ENCODE results near the gene HCLS1. TPM values are rescaled to one million over a fixed set of nuclear protein-coding genes. Genes with fewer than 3 reads are reported as not detected.
A peak's percentile ranks its signal among the peaks of the same experiment; 100 is the strongest.

HCLS1 gene
- total RNA-seq, 2 experiments from 2014 or later = 240 to 248 TPM

- CTCF ChIA-PET = interaction anchor here (1.3 kb wide), 1 partner anchor 9 kb away, joined by 3 read pairs; the partner anchor contains the start of gene HCLS1
- no peaks in the 10 kb centered on the region for H3K9me3 Mint-ChIP-seq
- no peaks in the 10 kb centered on the region for H3K27me3 Mint-ChIP-seq (ENCODE audit: low read depth)
- intact Hi-C loops (cut with micrococcal nuclease) = no loop called here
- H3K36me3 Mint-ChIP-seq (ENCODE audit: low read depth) = peaks cover 44% of the 10 kb centered on the region
- H3K4me3 Mint-ChIP-seq = no peak overlapping the region
- peak overlapping the region; percentile 46 for H3K27ac Mint-ChIP-seq
- no peak for DNase-seq
- peaks cover 59% of the 10 kb centered on the region for H3K4me1 Mint-ChIP-seq (ENCODE audit: low read depth)
Observed at GRCh38 chr3:121651684-121652083, 9.0 kb downstream of the HCLS1 start.

GRCh38 chr3:121649645-121650044 lies 11.1 kb downstream of the HCLS1 start:
- Mint-ChIP-seq H3K4me1 (ENCODE audit: low read depth) (peaks cover 45% of the 10 kb centered on the region), H3K27me3 (ENCODE audit: low read depth) (no peaks in the 10 kb centered on the region), H3K27ac (peak overlapping the region; percentile 46), H3K9me3 (no peaks in the 10 kb centered on the region), H3K36me3 (ENCODE audit: low read depth) (peaks cover 39% of the 10 kb centered on the region), H3K4me3 (no peak overlapping the region)
- DNase-seq = no peak
- intact Hi-C loops (cut with micrococcal nuclease) = loop anchor here (1.0 kb wide), 1 partner anchor 11 kb away; the partner anchor contains the start of gene HCLS1
- CTCF ChIA-PET = interaction anchor here (1.3 kb wide), 1 partner anchor 10 kb away, joined by 4 read pairs; no protein-coding TSS in a partner anchor

- peaks cover 35% of the 10 kb centered on the region for H3K4me1 Mint-ChIP-seq (ENCODE audit: low read depth)
- H3K27ac Mint-ChIP-seq = no peak overlapping the region
- intact Hi-C loops (cut with micrococcal nuclease) = no loop called here
Observed at GRCh38 chr3:121648219-121648958, 12.3 kb downstream of the HCLS1 start.

GRCh38 chr3:121645054-121645453 lies 15.6 kb downstream of the HCLS1 start:
- no peaks in the 10 kb centered on the region for H3K27me3 Mint-ChIP-seq (ENCODE audit: low read depth)
- CTCF ChIA-PET = no interaction called here
- intact Hi-C loops (cut with micrococcal nuclease) = no loop called here
- no peaks in the 10 kb centered on the region for H3K9me3 Mint-ChIP-seq
- DNase-seq = no peak
- peaks cover 44% of the 10 kb centered on the region for H3K36me3 Mint-ChIP-seq (ENCODE audit: low read depth)
- peaks cover 27% of the 10 kb centered on the region for H3K4me1 Mint-ChIP-seq (ENCODE audit: low read depth)
- H3K4me3 Mint-ChIP-seq = no peak overlapping the region
- no peak overlapping the region for H3K27ac Mint-ChIP-seq

More at GRCh38 chr3:121648219-121648958, 12.3 kb downstream of the HCLS1 start:
- H3K27me3 Mint-ChIP-seq (ENCODE audit: low read depth) = no peaks in the 10 kb centered on the region
- CTCF ChIA-PET = interaction anchor here (0.6 kb wide), 1 partner anchor 53 kb away, joined by 3 read pairs; no protein-coding TSS in a partner anchor
- DNase-seq = no peak
- no peaks in the 10 kb centered on the region for H3K9me3 Mint-ChIP-seq
- H3K36me3 Mint-ChIP-seq (ENCODE audit: low read depth) = peaks cover 43% of the 10 kb centered on the region
- H3K4me3 Mint-ChIP-seq = no peak overlapping the region

- Mint-ChIP-seq H3K27me3 (ENCODE audit: low read depth) (no peaks in the 10 kb centered on the region), H3K9me3 (no peaks in the 10 kb centered on the region), H3K4me3 (no peak overlapping the region), H3K27ac (peak overlapping the region; percentile 37), H3K4me1 (ENCODE audit: low read depth) (peaks cover 27% of the 10 kb centered on the region), H3K36me3 (ENCODE audit: low read depth) (peaks cover 49% of the 10 kb centered on the region)
- no peak for DNase-seq
- intact Hi-C loops (cut with micrococcal nuclease) = no loop called here
- CTCF ChIA-PET = no interaction called here
Observed at GRCh38 chr3:121642601-121643314, 17.9 kb downstream of the HCLS1 start.

GRCh38 chr3:121641127-121641526 lies 19.6 kb downstream of the HCLS1 start:
- Mint-ChIP-seq H3K27ac (peak overlapping the region; percentile 90), H3K9me3 (no peaks in the 10 kb centered on the region), H3K36me3 (ENCODE audit: low read depth) (peaks cover 61% of the 10 kb centered on the region), H3K4me3 (no peak overlapping the region), H3K4me1 (ENCODE audit: low read depth) (peaks cover 29% of the 10 kb centered on the region), H3K27me3 (ENCODE audit: low read depth) (no peaks in the 10 kb centered on the region)
- intact Hi-C loops (cut with micrococcal nuclease) = loop anchor here (1.0 kb wide), 1 partner anchor 19 kb away; the partner anchor contains the start of gene HCLS1
- DNase-seq = no peak
- CTCF ChIA-PET = no interaction called here

GRCh38 chr3:121637922-121638321 lies 22.8 kb downstream of the HCLS1 start:
- Mint-ChIP-seq H3K9me3 (no peaks in the 10 kb centered on the region), H3K4me3 (no peak overlapping the region), H3K4me1 (ENCODE audit: low read depth) (peaks cover 29% of the 10 kb centered on the region), H3K27me3 (ENCODE audit: low read depth) (no peaks in the 10 kb centered on the region), H3K36me3 (ENCODE audit: low read depth) (peaks cover 70% of the 10 kb centered on the region), H3K27ac (peak overlapping the region; percentile 68)
- intact Hi-C loops (cut with micrococcal nuclease) = no loop called here
- DNase-seq = no peak
- CTCF ChIA-PET = interaction anchor here (0.6 to 1.1 kb wide), 2 partner anchors 63 to 89 kb away, joined by 4 read pairs; no protein-coding TSS in a partner anchor

GRCh38 chr3:121630355-121630754 lies 30.3 kb downstream of the HCLS1 start:
- Mint-ChIP-seq H3K27ac (peak overlapping the region; percentile 26), H3K36me3 (ENCODE audit: low read depth) (peaks cover 51% of the 10 kb centered on the region), H3K4me1 (ENCODE audit: low read depth) (no peaks in the 10 kb centered on the region), H3K4me3 (no peak overlapping the region), H3K27me3 (ENCODE audit: low read depth) (no peaks in the 10 kb centered on the region), H3K9me3 (no peaks in the 10 kb centered on the region)
- no peak for DNase-seq
- intact Hi-C loops (cut with micrococcal nuclease) = no loop called here
- CTCF ChIA-PET = interaction anchor here (0.7 kb wide), 1 partner anchor 1009 kb away, joined by 5 read pairs; no protein-coding TSS in a partner anchor

GRCh38 chr3:121629601-121630000 lies 31.1 kb downstream of the HCLS1 start:
- Mint-ChIP-seq H3K9me3 (no peaks in the 10 kb centered on the region), H3K27me3 (ENCODE audit: low read depth) (no peaks in the 10 kb centered on the region), H3K36me3 (ENCODE audit: low read depth) (peaks cover 45% of the 10 kb centered on the region), H3K4me1 (ENCODE audit: low read depth) (no peaks in the 10 kb centered on the region), H3K4me3 (no peak overlapping the region), H3K27ac (no peak overlapping the region)
- DNase-seq = no peak
- intact Hi-C loops (cut with micrococcal nuclease) = no loop called here
- CTCF ChIA-PET = no interaction called here

- CTCF ChIA-PET = no interaction called here
- H3K4me1 Mint-ChIP-seq (ENCODE audit: low read depth) = no peaks in the 10 kb centered on the region
- no peak for DNase-seq
- H3K36me3 Mint-ChIP-seq (ENCODE audit: low read depth) = peaks cover 33% of the 10 kb centered on the region
- intact Hi-C loops (cut with micrococcal nuclease) = no loop called here
- H3K27ac Mint-ChIP-seq = no peak overlapping the region
- no peak overlapping the region for H3K4me3 Mint-ChIP-seq
- no peaks in the 10 kb centered on the region for H3K9me3 Mint-ChIP-seq
- no peaks in the 10 kb centered on the region for H3K27me3 Mint-ChIP-seq (ENCODE audit: low read depth)
Observed at GRCh38 chr3:121627622-121628021, 33.1 kb downstream of the HCLS1 start.

- CTCF ChIA-PET = no interaction called here
Observed at GRCh38 chr3:121627211-121627610, 33.5 kb downstream of the HCLS1 start.

GRCh38 chr3:121626495-121626894 lies 34.2 kb downstream of the HCLS1 start:
- no peak overlapping the region for H3K4me3 Mint-ChIP-seq
- no peaks in the 10 kb centered on the region for H3K4me1 Mint-ChIP-seq (ENCODE audit: low read depth)
- CTCF ChIA-PET = no interaction called here
- DNase-seq = no peak
- H3K27ac Mint-ChIP-seq = no peak overlapping the region
- peaks cover 22% of the 10 kb centered on the region for H3K36me3 Mint-ChIP-seq (ENCODE audit: low read depth)
- H3K9me3 Mint-ChIP-seq = no peaks in the 10 kb centered on the region
- intact Hi-C loops (cut with micrococcal nuclease) = no loop called here
- peaks cover 2% of the 10 kb centered on the region for H3K27me3 Mint-ChIP-seq (ENCODE audit: low read depth)

More at GRCh38 chr3:121627211-121627610, 33.5 kb downstream of the HCLS1 start:
- H3K36me3 Mint-ChIP-seq (ENCODE audit: low read depth) = peaks cover 29% of the 10 kb centered on the region
- no peak for DNase-seq
- no peaks in the 10 kb centered on the region for H3K27me3 Mint-ChIP-seq (ENCODE audit: low read depth)
- no peaks in the 10 kb centered on the region for H3K9me3 Mint-ChIP-seq
- no peaks in the 10 kb centered on the region for H3K4me1 Mint-ChIP-seq (ENCODE audit: low read depth)
- no peak overlapping the region for H3K27ac Mint-ChIP-seq
- no peak overlapping the region for H3K4me3 Mint-ChIP-seq
- intact Hi-C loops (cut with micrococcal nuclease) = no loop called here

Data from activated naive CD4-positive, alpha-beta T cell treated with anti-CD3 and anti-CD28 coated beads for 36 hours (primary cell).